ENCODE results near the gene G6PC2. TPM values are rescaled to one million over a fixed set of nuclear protein-coding genes. Genes with fewer than 3 reads are reported as not detected.
A peak's percentile ranks its signal among the peaks of the same experiment; 100 is the strongest.

The G6PC2 gene
- total and polyA plus RNA-seq, 10 of the 15 experiments (the other 5 are each of a cell fraction or from before 2014, with no cell fraction given): not detected

DNA sequence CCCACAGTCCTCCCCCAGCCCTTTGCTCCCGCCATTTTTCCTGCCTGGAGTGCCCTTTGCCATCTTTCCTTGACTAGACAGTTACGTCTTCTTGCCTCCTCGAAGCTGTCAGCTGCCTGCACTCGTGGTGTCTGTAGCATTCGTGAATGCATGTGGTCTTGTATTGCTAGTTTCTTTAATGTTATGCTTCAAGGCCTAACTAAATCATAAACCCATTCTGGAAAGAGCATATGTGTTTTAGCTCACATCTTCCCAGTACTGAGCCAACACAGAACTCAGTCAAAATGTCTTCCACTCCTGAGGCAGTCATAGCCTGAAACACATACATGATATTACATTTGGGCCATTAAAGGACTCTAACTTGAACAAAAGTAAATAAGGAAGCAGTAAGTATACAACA lies 46.4 kb upstream of the G6PC2 start:
- ChIA-PET SMC1A (ENCODE audit: uncharacterized antibody, unreplicated experiment) (no interaction called here), CTCF (no interaction called here), RAD21 (ENCODE audit: unreplicated experiment) (no interaction called here), POLR2A (no interaction called here)
- ATAC-seq (no peak), FAIRE-seq (peak; percentile 27), DNase-seq (ENCODE audit: low read depth, low spot score) (no peak)
- Histone ChIP-seq H3K36me3 (ENCODE audit: control insufficient read depth in 2 of 2, insufficient read depth in 2 of 2, low read length in 1 of 2) (no peaks in the 10 kb centered on the region; a peak in 1 of 4 replicates), H4K20me1 (ENCODE audit: control insufficient read depth, insufficient read depth) (no peaks in the 10 kb centered on the region), H3K27me3 (replicated peaks in 1 of 2; ENCODE audit: control insufficient read depth in 2 of 2, insufficient read depth in 2 of 2, low read length in 1 of 2) (no peaks in the 10 kb centered on the region), H3K27ac (ENCODE audit: control insufficient read depth, insufficient read depth) (no peak overlapping the region), H3K79me2 (ENCODE audit: control insufficient read depth, insufficient read depth, low read length) (no peaks in the 10 kb centered on the region), H3K4me2 (ENCODE audit: control insufficient read depth, insufficient read depth) (no peak overlapping the region), H3K4me3 (no peak overlapping the region), H3K4me1 (ENCODE audit: control insufficient read depth, insufficient read depth, low read length) (no peaks in the 10 kb centered on the region), H3K9ac (ENCODE audit: control insufficient read depth, insufficient read depth, low read length) (no peak overlapping the region), H2AFZ (ENCODE audit: control insufficient read depth, low read depth, low read length) (no peak overlapping the region), H3K9me3 (replicated peaks; ENCODE audit: control insufficient read depth, insufficient read depth, low read length) (no peaks in the 10 kb centered on the region)
- no TSS peak for BruUV-seq (replicated peaks)
- WGBS (ENCODE audit: insufficient coverage, insufficient replicate concordance, low lambda C conversion rate, missing lambda C conversion rate): 99% methylated on average over 5 of the region's 5 CpGs
- intact Hi-C loops (cut with micrococcal nuclease; ENCODE audit: unreplicated experiment) (no loop called here), in situ Hi-C loops (cut with MboI) (no loop called here)
- TF ChIP-seq SRF (IDR thresholded peaks at IDR 0.05; ENCODE audit: low read depth in 2 of 2, low read length in 2 of 2) (no peak), SUPT20H (IDR thresholded peaks at IDR 0.05; ENCODE audit: borderline replicate concordance, control insufficient read depth, low read depth, low read length) (no peak), NBN (IDR thresholded peaks at IDR 0.05) (no peak), MTA2 (IDR thresholded peaks at IDR 0.05; ENCODE audit: low read depth) (no peak), JUND (IDR thresholded peaks at IDR 0.05; ENCODE audit: low read depth, low read length) (no peak), ASH2L (IDR thresholded peaks at IDR 0.05; ENCODE audit: borderline replicate concordance, low read depth) (no peak), MYC (IDR thresholded peaks at IDR 0.05; ENCODE audit: insufficient read depth, insufficient read length, insufficient replicate concordance, low read length, severe bottlenecking) (no peak), ZNF274 (IDR thresholded peaks at IDR 0.05; ENCODE audit: insufficient read depth, insufficient read length) (no peak), NFIC (IDR thresholded peaks at IDR 0.05; ENCODE audit: low read depth, low read length) (no peak), FOS (IDR thresholded peaks at IDR 0.05; ENCODE audit: borderline replicate concordance, extremely low read depth, insufficient read length) (no peak), MYB (IDR thresholded peaks at IDR 0.05; ENCODE audit: borderline replicate concordance, low read depth, low read length) (no peak), EP300 (IDR thresholded peaks at IDR 0.05; ENCODE audit: borderline replicate concordance in 1 of 2, control insufficient read depth in 1 of 2, low read depth in 2 of 2, low read length in 2 of 2) (no peak)
- TF ChIP-seq, protein P1, sequence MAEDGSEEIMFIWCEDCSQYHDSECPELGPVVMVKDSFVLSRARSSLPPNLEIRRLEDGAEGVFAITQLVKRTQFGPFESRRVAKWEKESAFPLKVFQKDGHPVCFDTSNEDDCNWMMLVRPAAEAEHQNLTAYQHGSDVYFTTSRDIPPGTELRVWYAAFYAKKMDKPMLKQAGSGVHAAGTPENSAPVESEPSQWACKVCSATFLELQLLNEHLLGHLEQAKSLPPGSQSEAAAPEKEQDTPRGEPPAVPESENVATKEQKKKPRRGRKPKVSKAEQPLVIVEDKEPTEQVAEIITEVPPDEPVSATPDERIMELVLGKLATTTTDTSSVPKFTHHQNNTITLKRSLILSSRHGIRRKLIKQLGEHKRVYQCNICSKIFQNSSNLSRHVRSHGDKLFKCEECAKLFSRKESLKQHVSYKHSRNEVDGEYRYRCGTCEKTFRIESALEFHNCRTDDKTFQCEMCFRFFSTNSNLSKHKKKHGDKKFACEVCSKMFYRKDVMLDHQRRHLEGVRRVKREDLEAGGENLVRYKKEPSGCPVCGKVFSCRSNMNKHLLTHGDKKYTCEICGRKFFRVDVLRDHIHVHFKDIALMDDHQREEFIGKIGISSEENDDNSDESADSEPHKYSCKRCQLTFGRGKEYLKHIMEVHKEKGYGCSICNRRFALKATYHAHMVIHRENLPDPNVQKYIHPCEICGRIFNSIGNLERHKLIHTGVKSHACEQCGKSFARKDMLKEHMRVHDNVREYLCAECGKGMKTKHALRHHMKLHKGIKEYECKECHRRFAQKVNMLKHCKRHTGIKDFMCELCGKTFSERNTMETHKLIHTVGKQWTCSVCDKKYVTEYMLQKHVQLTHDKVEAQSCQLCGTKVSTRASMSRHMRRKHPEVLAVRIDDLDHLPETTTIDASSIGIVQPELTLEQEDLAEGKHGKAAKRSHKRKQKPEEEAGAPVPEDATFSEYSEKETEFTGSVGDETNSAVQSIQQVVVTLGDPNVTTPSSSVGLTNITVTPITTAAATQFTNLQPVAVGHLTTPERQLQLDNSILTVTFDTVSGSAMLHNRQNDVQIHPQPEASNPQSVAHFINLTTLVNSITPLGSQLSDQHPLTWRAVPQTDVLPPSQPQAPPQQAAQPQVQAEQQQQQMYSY (CRISPR knock-in tag; IDR thresholded peaks at IDR 0.05): no peak
